ENCODE data around the gene NGFR.

Gene NGFR

GRCh38 chr17:49469831-49470810, 25.0 kb upstream of the NGFR start:
- DNase-seq (ENCODE audit: low read depth, low spot score): no peak

- no peak for DNase-seq (ENCODE audit: low read depth, low spot score)
Measured at GRCh38 chr17:49471089-49471683, 23.9 kb upstream of the NGFR start.

GRCh38 chr17:49471769-49472168, 23.3 kb upstream of the NGFR start:
- no peak for DNase-seq (ENCODE audit: low read depth, low spot score)

- no peak for DNase-seq (ENCODE audit: low read depth, low spot score)
Measured at GRCh38 chr17:49472527-49472926, 22.6 kb upstream of the NGFR start.

- no peak for DNase-seq (ENCODE audit: low read depth, low spot score)
Measured at GRCh38 chr17:49473900-49474751, 21.0 kb upstream of the NGFR start.

- DNase-seq (ENCODE audit: low read depth, low spot score): no peak
Measured at GRCh38 chr17:49477709-49478108, 17.4 kb upstream of the NGFR start.

- no peak for DNase-seq (ENCODE audit: low read depth, low spot score)
Measured at GRCh38 chr17:49480836-49481615, 14.1 kb upstream of the NGFR start.

- no peak for DNase-seq (ENCODE audit: low read depth, low spot score)
Measured at GRCh38 chr17:49482144-49482817, 12.8 kb upstream of the NGFR start.

- DNase-seq (ENCODE audit: low read depth, low spot score): no peak
Measured at GRCh38 chr17:49483599-49484509, 11.2 kb upstream of the NGFR start.

- no peak for DNase-seq (ENCODE audit: low read depth, low spot score)
Measured at GRCh38 chr17:49484588-49484987, 10.5 kb upstream of the NGFR start.

- no peak for DNase-seq (ENCODE audit: low read depth, low spot score)
Measured at GRCh38 chr17:49486012-49486641, 9.0 kb upstream of the NGFR start.

GRCh38 chr17:49487183-49487582, 7.9 kb upstream of the NGFR start:
- DNase-seq (ENCODE audit: low read depth, low spot score): no peak

GRCh38 chr17:49488612-49489011, 6.5 kb upstream of the NGFR start:
- DNase-seq (ENCODE audit: low read depth, low spot score): no peak

- no peak for DNase-seq (ENCODE audit: low read depth, low spot score)
Measured at GRCh38 chr17:49489348-49489747, 5.7 kb upstream of the NGFR start.

- DNase-seq (ENCODE audit: low read depth, low spot score): no peak
Measured at GRCh38 chr17:49490276-49490675, 4.8 kb upstream of the NGFR start.

GRCh38 chr17:49491192-49491769, 3.8 kb upstream of the NGFR start:
- no peak for DNase-seq (ENCODE audit: low read depth, low spot score)

GRCh38 chr17:49494399-49494985, 601 bp upstream of the NGFR start:
- DNase-seq (ENCODE audit: low read depth, low spot score): no peak

- no peak for DNase-seq (ENCODE audit: low read depth, low spot score)
Measured at GRCh38 chr17:49495842-49496182, 719 bp downstream of the NGFR start.

Data from activated naive CD8-positive, alpha-beta T cell treated with anti-CD3 and anti-CD28 coated beads, Interleukin-2, amount 50 U/mL, for 16 hours (primary cell).